K562 (cell line): Measurements from ENCODE around the gene RBM25. TPM values are rescaled to one million over a fixed set of nuclear protein-coding genes. Genes with fewer than 3 reads are reported as not detected.

Source experiments
- ATF7 ChIP-seq: fragments of 450-650 bp; IDR thresholded peaks from 2 replicates; pipeline ENCODE4 v1.7.1; 2014; ENCODE audit warnings: mild to moderate bottlenecking, moderate library complexity
- CEBPG ChIP-seq, 3 experiments: fragments of 200-800 bp in 1 of 3; sonication (Bioruptor generic) in 1 of 3; sonication (generic) in 1 of 3; formaldehyde crosslinking in 1 of 3; IDR thresholded peaks in 2 of 3; conservative IDR thresholded peaks in 1 of 3; 2 replicates each; pipeline versions ENCODE4 v1.6.1 to v1.8.0; 2016 to 2022; ENCODE audit warnings: missing compliant biosample characterization in 2 of 3, missing genetic modification characterization in 2 of 3, mild to moderate bottlenecking in 1 of 3, missing genetic modification reagents in 1 of 3
- CLOCK ChIP-seq: fragments of 250-450 bp; sonication (Bioruptor Pico); IDR thresholded peaks from 2 replicates; pipeline ENCODE4 v1.4.0; 2020; ENCODE audit warnings: mild to moderate bottlenecking, moderate library complexity, borderline replicate concordance
- CREB3L1 ChIP-seq: fragments of 450-650 bp; IDR thresholded peaks from 2 replicates; pipeline ENCODE4 v1.6.1; 2014; ENCODE audit warnings: low read depth, mild to moderate bottlenecking, moderate library complexity, borderline replicate concordance
- ELF4 ChIP-seq: fragments of 450-650 bp; formaldehyde crosslinking; IDR thresholded peaks from 2 replicates; pipeline ENCODE4 v1.4.0; 2022; ENCODE audit warnings: missing genetic modification characterization
- ELK3 ChIP-seq: fragments of 450-650 bp; formaldehyde crosslinking; IDR thresholded peaks from 2 replicates; pipeline ENCODE4 v1.4.0; 2020; ENCODE audit warnings: mild to moderate bottlenecking
- HMGN3 ChIP-seq: IDR thresholded peaks from 2 replicates; pipeline ENCODE4 v1.6.1; 2011; ENCODE audit warnings: borderline replicate concordance, low read depth, mild to moderate bottlenecking, mixed read lengths, low read length; ENCODE audit not compliant: insufficient read length; ENCODE audit errors: extremely low read depth
- KAT2B ChIP-seq: IDR thresholded peaks from one replicate; pipeline ENCODE4 v1.6.1; 2012; ENCODE audit warnings: low read depth, mild to moderate bottlenecking, control low read depth, inconsistent platforms, low read length, moderate library complexity
- KAT7 ChIP-seq: sonication (generic); formaldehyde crosslinking; IDR thresholded peaks from 2 replicates; pipeline ENCODE4 v1.8.0; 2022; ENCODE audit warnings: missing genetic modification reagents, mild to moderate bottlenecking, borderline replicate concordance
- KLF1 ChIP-seq: fragments of 450-650 bp; IDR thresholded peaks from 2 replicates; pipeline ENCODE4 v1.6.1; 2016; ENCODE audit warnings: missing genetic modification characterization, missing compliant biosample characterization
- KLF13 ChIP-seq: fragments of 450-650 bp; IDR thresholded peaks from 2 replicates; pipeline ENCODE4 v1.6.1; 2016; ENCODE audit warnings: missing genetic modification characterization, low read depth, mild to moderate bottlenecking, missing compliant biosample characterization, moderate library complexity, borderline replicate concordance
- NR2C1 ChIP-seq, 2 experiments: fragments of 450-650 bp; IDR thresholded peaks; 2 replicates each; pipeline ENCODE4 v1.6.1; 2017; ENCODE audit warnings: mild to moderate bottlenecking in 2 of 2, antibody characterized with exemption in 1 of 2, inconsistent platforms in 1 of 2, missing compliant biosample characterization in 1 of 2, missing genetic modification characterization in 1 of 2
- RB1 ChIP-seq: fragments of 450-650 bp; IDR thresholded peaks from 2 replicates; pipeline ENCODE4 v1.6.1; 2017; ENCODE audit warnings: low read depth, mild to moderate bottlenecking
- SIX5 ChIP-seq, 2 experiments: IDR thresholded peaks; 2 replicates each; pipeline ENCODE4 v1.6.1; 2011; ENCODE audit warnings: low read length in 2 of 2, borderline replicate concordance in 1 of 2, low read depth in 1 of 2, mild to moderate bottlenecking in 1 of 2, moderate library complexity in 1 of 2; ENCODE audit not compliant: insufficient read depth in 1 of 2
- TAL1 ChIP-seq: fragments of 450-650 bp; IDR thresholded peaks from 2 replicates; pipeline ENCODE4 v1.6.1; 2016; ENCODE audit warnings: mild to moderate bottlenecking
- TBP ChIP-seq: optimal IDR thresholded peaks from 2 replicates; pipeline ENCODE3; 2011; ENCODE audit warnings: low read depth, low read length, improper control_type of control experiment
- U2AF1 ChIP-seq: fragments of 200-400 bp; formaldehyde crosslinking; optimal IDR thresholded peaks from 2 replicates; pipeline ENCODE3; 2017; ENCODE audit warnings: mild to moderate bottlenecking, low read depth, low read length, moderate library complexity
- ZNF175 ChIP-seq: fragments of 200-800 bp; sonication (Bioruptor generic); IDR thresholded peaks from 2 replicates; pipeline ENCODE4 v1.6.1; 2016; ENCODE audit warnings: low read depth, mild to moderate bottlenecking, missing genetic modification characterization, missing compliant biosample characterization
- ZNF778 ChIP-seq: fragments of 450-650 bp; formaldehyde crosslinking; IDR thresholded peaks from 2 replicates; pipeline ENCODE4 v1.4.0; 2020; ENCODE audit warnings: mild to moderate bottlenecking, moderate library complexity
- polyA plus RNA-seq, 8 experiments: library from polyadenylated mRNA; depleted of rRNA in 4 of 8; stranded (reverse) in 5 of 8; unstranded in 3 of 8; fragments of >200 nt; fragmentation: Nextera tagmentation in 2 of 8; fragmentation: Illumina TruSeq in 1 of 8; extraction: Ambion mirVana in 2 of 8; extraction: Trizol in 1 of 8; gene quantifications; 2 replicates each; pipeline versions ENCODE4 v1.2.1 to v1.2.3, GENCODE V29; 2011 to 2014; ENCODE audit warnings: inconsistent platforms in 1 of 8, missing spikeins in 1 of 8
- total RNA-seq, 7 experiments: library from RNA; depleted of rRNA in 6 of 7; stranded (reverse); fragments of >200 nt in 6 of 7; fragmentation: Illumina TruSeq in 2 of 7; extraction: Trizol in 2 of 7; gene quantifications; 2 replicates each; pipeline versions ENCODE4 v1.2.1 to v1.2.3, GENCODE V29; 2011 to 2021; ENCODE audit warnings: low replicate concordance in 1 of 7
- TF ChIP-seq, protein P1 (sequence below): sonication (generic); formaldehyde crosslinking; IDR thresholded peaks from 2 replicates; pipeline ENCODE4 v1.9.0; 2022; ENCODE audit warnings: mild to moderate bottlenecking, missing genetic modification reagents

Gene RBM25
- total and polyA plus RNA-seq, 9 of the 15 experiments (the other 6 are each of a cell fraction or from before 2014, with no cell fraction given), result 28.6 to 80.1 (median 48.1) TPM

- TF ChIP-seq ELK3 (CRISPR knock-in tag) (no peak), CLOCK (CRISPR knock-in tag) (no peak), NR2C1 (IDR thresholded peaks at IDR 0.05) (peak; percentile 80), NR2C1 (tag; IDR thresholded peaks at IDR 0.05) (peak; percentile 93), ZNF175 (peak; percentile 69; the same call in 1 of the 2 replicates), KLF13 (tag) (no peak), ATF7 (peak; percentile 59; the same call in 1 of the 2 replicates), KAT2B (no peak), RB1 (peak; percentile 34; the same call in 1 of the 2 replicates), CREB3L1 (peak; percentile 88), KLF1 (tag) (peak; percentile 51; the same call in 1 of the 2 replicates), TAL1 (no peak), HMGN3 (peak; percentile 10), CEBPG (CRISPR knock-in tag; IDR thresholded peaks at IDR 0.05) (no peak), CEBPG (tag; conservative IDR thresholded peaks at IDR 0.05 in 1 of 2, IDR thresholded peaks at IDR 0.05 in 1 of 2) (peak in 1 of 2 experiments; percentile 68; a peak in 2 of 4 replicates), ZNF778 (CRISPR knock-in tag) (no peak), TBP (peak; percentile 63), SIX5 (IDR thresholded peaks at IDR 0.05; ENCODE audit: borderline replicate concordance in 1 of 2, insufficient read depth in 1 of 2, low read depth in 1 of 2, low read length in 2 of 2) (peak; percentile 97 to 99), KAT7 (no peak), ELF4 (0 out of 2 replicates have a peak, but pooled peaks have one; percentile 49), U2AF1 (no peak)
- TF ChIP-seq, protein P1, sequence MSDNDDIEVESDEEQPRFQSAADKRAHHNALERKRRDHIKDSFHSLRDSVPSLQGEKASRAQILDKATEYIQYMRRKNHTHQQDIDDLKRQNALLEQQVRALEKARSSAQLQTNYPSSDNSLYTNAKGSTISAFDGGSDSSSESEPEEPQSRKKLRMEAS, result peak; percentile 70
These were observed 31.3 kb upstream of the RBM25 start, which contains the start of gene ZFYVE1 (continued) for GRCh38 chr14:73026845-73027542.
